ENCODE results near the gene GRM7.

GRCh38 chr3:7585052-7585451 lies 724.1 kb downstream of the GRM7 start:
- TF ChIP-seq CTCF (IDR thresholded peaks at IDR 0.05; ENCODE audit: insufficient read depth, low read length) = no peak
- no peak for TF ChIP-seq GABPA (IDR thresholded peaks at IDR 0.05; ENCODE audit: low read depth)

All from HL-60 (cell line).